Epidermal melanocyte (primary cell): Measurements from ENCODE around the gene TCTN3.
"Not testable (repeated sequence)": the region's sequence is repeated elsewhere in the genome, so short reads cannot be mapped to it uniquely, and the experiment has no call there.

Source experiments
- DNase-seq: peaks from one replicate; pipeline ENCODE4 v3.0.0; 2011; ENCODE audit warnings: low spot score; ENCODE audit not compliant: insufficient read length

The TCTN3 gene, protein sequence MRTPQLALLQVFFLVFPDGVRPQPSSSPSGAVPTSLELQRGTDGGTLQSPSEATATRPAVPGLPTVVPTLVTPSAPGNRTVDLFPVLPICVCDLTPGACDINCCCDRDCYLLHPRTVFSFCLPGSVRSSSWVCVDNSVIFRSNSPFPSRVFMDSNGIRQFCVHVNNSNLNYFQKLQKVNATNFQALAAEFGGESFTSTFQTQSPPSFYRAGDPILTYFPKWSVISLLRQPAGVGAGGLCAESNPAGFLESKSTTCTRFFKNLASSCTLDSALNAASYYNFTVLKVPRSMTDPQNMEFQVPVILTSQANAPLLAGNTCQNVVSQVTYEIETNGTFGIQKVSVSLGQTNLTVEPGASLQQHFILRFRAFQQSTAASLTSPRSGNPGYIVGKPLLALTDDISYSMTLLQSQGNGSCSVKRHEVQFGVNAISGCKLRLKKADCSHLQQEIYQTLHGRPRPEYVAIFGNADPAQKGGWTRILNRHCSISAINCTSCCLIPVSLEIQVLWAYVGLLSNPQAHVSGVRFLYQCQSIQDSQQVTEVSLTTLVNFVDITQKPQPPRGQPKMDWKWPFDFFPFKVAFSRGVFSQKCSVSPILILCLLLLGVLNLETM

DNA sequence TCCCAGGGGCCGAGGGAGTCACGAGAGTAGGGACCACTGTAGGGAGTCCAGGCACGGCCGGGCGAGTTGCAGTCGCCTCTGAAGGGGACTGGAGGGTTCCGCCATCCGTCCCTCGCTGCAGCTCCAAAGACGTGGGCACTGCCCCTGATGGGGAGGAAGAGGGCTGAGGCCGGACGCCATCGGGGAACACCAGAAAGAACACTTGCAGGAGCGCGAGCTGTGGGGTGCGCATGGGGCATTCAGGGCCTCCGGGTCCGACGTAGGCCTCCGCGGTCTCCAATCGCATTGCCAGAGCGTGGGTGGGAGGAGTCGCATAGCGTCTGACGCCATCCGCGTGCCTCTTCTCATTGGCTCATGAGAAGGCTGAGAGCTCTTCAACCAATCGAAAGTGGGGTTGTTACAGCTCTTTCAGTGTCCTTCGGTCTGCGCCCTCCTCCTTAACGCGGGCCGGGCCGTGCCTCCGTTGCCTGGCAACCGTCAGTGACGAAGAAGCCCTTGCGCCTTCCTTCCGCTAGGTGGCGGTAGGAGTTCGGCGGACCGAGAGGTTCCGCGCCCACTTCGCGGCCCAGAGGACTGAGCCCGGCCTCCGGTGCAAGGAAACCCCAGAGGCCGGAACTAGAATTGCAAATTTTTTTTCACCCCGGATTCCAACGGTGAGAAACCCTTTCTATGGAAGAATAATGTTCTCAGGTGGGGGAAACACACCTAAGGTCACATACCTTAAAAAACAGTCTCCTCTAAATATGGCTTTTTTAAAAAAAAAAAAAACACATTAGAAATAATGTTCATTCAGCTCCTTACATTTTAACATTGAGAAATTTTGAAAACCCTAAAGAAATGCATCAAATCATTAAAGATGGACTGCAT, at the start of gene TCTN3:
Gene TCTN3 (minus strand): TSS at position 260 of the 867 bp plus-strand sequence. CDS start 28 bp downstream, at position 232.
- DNase-seq: peak; percentile 95

DNA sequence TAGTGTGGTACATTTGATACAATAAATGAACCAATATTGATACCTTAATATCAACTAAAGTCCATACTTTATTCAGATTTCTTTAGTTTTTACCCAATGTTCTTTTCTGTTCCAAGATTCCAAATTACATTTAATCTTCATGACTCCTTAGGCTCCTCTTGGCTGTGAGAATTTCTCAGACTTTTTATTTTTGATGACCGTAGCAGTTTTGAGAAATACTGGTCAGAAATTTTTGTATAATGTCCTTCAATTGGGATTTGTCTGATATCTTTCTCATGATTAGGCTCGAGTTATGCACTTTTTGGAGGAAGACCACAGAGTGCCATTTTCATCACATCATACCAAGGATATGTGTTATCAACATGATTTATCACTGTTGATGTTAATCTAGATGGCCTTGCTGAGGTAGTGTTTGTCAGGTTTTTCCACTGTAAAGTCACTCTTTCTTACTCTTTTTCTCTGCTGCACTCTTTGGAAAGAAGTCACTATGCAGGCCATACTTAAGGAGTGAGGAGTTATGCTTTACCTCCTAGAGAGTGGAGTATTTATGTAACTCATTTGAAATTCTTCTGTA, 49.3 kb upstream of the TCTN3 start:
- no peak for DNase-seq

DNA sequence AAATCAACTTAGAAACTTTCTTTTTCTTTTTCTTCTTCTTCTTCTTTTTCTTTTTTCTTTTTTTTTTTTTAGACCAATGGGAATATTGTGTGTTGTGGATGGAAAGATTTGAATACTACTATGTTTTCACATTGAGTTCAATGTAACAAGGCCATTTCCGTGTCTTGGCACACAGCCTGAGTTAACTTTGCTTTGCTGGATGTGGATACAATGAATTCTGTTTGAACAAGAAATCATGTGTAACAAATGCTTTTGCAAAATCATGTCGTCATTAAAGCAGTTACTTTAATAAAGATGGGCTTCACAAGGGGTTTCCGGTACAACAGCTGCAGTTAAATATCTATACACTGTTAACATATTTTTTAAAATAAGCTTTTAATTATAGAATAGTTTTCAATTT, 48.8 kb upstream of the TCTN3 start:
- no peak for DNase-seq

DNA sequence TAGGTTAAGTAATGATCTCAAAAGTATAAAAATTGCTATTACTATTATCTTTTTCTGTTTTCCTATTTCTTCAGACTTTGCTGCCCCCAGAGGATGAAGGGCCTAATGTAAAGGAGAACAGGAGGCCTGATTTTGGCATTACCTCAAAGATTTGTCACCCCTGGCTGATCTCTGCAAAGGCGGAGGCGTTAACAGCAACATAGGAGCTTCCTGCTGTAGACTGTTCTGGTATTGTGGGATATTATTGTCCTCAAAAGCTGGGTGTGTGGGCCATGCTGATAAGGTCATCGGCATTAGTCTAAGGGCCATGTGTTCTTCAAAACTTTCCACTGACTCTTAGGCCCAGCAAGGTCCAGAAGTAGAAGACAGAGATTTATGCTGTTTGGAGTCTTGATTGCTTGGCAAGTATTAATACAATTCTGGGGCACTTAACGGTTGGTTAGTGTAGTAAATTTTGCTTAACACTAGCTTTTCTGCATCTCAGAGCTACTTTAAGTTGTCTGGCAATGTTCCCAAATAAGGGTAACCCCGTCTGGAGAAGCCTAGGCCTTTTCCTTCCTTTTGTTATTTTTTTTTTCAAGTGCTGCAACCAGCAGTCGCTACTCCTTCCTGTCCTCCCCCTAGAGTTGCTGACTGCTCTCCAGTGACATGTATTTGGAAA, 48.2 kb upstream of the TCTN3 start:
- DNase-seq: no peak

DNA sequence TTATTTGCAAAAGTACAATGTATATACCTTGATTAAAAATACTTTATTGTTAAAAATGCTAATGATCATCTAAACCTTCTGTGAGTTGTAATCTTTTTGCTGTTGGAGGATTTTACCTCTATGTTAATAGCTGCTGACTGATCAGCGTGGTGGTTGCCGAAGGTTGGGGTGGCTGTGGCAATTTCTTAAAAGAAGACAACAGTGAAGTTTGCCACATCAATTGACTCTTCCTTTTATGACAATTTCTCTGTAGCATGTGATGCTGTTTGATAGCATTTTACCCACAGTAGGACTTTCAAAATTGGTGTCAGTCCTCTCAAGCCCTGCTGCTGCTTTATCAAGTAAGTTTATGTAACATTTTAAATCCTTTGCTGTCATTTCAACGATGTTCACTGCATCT, 45.3 kb upstream of the TCTN3 start:
- DNase-seq: no peak

DNA sequence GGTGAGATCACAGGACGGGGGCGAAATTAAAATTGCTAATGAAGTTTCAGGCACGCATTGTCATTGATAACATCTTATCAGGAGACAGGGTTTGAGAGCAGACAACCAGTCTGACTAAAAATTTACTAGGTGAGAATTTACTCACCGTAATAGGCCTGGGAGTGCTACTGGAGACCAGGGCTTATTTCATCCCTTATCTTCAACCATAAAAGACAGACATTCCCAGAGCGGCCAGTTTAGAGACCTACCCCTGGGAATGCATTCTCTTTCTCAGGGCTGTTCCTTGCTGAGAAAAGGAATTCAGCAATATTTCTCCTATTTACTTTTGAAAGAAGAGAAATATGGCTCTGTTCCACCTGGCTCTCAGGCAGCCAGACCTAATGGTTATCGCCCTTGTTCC, 39.2 kb upstream of the TCTN3 start:
- DNase-seq: not testable (repeated sequence)

DNA sequence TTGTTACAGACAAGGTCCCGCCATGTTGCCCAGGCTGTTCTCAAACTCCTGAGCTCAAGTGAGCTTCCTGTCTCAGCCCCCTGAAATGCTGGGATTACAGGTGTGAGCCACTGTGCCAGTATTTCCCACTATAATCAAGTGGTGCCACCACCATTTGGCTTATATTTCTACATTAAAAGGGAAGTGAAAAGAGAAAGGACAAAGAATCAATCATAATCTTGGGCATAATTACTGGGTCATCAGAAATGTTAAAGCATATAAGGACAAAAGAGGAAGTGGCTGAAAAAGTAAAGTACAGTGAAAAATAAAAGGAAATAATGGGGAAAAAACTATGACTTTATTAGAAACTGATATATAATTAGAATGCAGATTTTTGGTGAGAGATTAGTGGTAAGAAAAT, 36.5 kb upstream of the TCTN3 start:
- DNase-seq: no peak

DNA sequence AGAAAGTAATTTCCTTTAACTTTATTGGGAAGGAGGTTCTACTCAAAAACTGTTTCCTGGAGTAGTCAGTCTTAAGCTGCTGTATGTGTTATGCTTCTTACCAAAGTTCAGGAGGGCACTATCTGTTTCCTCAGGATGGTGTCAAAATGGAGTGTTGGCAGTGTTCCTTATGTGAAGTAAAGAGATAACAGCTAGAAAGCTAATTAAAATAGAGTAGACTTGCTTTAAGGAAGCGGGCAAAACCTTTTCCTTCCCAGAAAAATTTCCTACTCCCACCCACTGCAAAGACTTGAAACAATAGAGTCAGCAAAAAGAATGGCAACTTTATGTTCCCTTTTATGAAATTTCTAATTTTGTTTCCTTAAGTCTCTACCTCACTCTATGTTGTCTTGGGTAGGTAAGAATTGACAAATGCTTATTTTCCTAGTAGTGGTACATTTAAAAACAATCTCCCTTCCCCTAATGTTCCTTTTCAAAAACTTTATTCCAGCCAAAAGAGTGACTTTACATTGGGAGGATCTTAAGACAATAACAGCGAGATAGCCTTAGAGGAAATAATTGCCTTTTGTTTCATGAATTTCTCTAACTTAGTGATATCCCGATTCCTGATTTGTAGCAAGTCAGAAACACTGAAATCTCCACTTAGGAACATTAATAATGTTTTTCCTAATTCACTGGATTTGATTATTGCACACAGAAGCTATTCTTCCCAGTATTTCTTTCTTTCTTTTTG, 35.8 kb upstream of the TCTN3 start:
- DNase-seq: no peak

DNA sequence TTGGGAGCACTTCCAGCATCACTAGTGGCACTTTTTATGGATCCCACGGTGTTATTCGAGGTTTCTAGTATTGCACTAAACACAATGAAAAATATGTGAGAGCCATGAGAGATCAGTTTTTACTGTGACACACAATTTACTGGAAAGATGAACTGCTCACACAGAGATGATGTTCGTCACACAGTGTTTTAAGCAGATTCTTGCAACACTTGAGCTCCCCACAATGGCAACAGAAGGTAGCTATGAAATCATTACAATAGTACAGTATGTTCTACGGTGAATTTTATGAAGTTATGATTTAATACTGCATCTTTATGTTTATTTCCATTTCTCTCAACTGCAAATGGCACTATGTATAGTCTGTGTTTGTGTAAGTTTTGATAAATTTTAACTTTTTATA, 34.8 kb upstream of the TCTN3 start:
- no peak for DNase-seq

DNA sequence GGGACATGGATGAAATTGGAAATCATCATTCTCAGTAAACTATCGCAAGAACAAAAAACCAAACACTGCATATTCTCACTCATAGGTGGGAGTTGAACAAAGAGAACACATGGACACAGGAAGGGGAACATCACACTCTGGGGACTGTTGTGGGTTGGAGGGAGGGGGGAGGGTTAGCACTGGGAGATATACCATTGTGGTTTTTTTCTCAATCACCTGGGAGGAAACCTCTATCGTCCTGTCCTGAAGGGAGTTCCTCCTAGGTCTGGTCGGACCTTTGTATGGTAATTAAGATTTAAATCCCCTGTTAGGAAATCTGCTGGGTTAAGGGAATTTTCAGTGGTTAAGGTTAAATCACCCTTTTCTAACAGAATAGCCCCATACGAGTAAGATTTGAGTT, 28.8 kb upstream of the TCTN3 start:
- not testable (repeated sequence) for DNase-seq

DNA sequence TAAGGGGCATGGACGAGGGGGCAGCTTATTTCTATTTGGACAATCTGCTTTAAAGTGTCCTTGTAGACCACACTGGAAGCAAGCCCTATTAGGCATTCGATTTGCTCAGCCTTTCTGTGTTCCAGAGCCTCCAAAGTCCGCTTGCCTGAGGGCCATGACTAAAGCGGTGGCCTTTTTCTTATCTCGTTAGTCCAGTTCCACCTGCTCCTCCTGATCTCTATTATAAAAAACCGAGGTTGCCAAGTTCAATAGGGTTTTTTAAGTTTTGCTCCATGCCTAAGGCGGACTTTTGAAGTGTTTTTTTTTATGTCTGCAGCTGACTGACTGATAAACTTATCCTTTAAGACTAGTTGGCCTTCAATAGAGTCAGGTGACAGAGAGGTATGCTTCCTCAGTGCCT, 27.0 kb upstream of the TCTN3 start:
- DNase-seq: not testable (repeated sequence)

DNA sequence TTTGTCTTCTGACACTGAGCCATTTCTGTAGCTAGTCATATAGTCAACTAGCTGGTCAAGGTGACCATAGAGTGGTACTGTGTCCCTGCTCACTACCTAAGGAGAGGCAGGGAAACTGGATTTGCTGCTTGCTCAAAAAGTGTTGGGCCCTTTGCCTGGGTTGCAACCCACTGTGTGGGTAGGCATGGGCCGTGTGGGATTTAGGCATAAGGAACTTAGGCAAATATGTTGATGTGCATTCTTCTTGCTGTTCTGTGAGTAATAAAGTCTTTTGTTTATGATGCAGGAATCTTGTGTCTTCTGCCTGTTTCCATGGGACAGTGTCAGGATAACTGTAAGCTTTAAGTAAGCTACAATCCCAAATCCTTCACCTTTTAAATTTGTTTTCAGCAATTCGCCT, 23.1 kb upstream of the TCTN3 start:
- DNase-seq: no peak

DNA sequence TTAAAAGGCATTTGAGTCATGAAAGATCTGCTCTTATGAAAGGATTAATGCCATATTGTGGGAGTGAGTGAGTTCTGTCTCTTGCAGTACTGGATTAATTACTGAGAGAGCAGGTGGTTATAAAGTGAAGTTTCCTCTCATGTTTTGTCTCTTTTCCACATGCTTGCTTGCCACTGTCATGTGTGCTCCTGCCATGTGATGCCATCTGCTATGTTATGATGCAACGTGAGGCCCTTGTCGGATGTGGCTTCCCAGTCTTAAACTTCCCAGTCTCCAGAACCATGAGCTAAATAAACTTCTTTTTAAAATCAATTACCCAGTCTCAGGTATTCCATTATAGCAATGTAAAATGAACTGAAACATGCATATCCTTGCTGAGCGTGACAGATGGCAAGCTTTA, 22.7 kb upstream of the TCTN3 start:
- DNase-seq: no peak

DNA sequence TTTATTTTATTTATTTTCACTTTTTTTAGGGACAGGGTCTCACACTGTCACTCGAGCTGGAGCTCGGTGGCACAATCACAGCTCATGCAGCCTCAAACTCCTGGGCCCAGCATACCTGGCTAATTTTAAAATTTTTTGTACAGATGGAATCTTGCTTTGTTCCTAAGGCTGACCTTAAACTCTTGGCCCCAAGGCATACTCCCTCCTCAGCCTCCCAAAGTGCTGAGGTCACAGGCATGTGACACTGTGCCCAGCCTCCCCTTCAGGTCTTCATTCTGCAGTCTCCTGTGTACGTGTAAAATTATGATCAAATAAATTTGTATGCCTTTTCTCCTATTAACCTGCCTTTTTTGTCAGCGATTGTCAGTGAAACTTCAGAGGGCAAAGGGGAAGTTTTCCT, 17.8 kb upstream of the TCTN3 start:
- DNase-seq: no peak

DNA sequence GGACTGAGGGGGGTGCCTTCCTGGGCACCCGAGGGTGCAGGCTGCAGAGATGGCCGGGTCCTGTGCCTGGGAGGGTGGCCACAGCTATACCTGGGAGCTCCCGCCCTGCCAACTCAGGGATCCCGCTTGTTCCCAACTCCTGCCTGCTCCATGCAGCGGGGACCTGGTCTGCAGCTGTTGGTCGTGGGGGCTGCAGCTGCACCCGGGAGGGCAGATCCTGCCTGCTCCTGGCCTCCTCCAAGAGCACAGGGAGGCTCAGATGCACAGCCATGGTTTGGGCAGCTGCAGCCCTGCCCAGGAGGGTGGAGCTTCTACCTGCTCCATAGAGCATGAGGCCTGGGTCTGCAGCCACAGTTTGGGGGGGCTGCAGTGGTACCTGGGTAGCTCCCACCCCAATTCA, 13.3 kb upstream of the TCTN3 start:
- no peak for DNase-seq

DNA sequence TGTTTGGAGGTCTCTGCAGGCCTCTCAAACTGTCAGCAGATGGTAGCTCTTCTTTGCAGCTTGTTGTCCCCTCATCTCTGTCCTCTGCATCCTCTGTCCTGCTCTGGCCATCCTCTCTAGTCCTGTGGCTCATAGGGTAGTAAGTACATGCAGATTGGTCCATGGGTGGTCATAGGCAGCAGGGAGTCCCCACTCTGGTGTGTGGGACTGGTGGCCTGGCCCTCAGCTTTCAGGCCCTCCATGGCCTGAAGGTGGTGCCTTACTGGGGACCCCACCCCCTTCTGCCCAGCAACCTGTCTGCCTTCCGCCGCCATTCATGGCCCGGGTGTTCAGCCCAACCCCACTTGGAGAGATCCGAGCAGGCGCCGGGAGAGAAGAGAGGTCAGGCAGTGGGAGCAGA, 12.8 kb upstream of the TCTN3 start:
- DNase-seq: no peak

DNA sequence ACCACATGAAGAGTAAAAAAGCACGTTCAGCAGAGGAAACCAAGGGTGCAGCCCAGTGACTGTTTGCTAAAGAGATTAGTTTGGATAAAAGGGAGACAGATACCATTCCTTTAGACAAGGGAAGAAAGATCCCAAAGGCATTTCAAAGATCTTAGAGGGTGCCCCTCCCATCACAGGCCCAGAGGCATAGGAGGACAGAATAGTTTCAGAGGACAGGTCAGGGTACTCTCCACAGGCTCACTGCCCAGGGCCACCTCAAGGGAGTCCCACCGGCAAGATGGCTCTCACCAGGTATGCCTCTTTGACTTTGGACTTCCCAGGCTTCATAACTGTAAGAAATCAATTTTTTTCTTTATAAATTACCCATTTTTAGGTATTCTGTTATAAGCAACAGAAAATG, 4.7 kb upstream of the TCTN3 start:
- no peak for DNase-seq

DNA sequence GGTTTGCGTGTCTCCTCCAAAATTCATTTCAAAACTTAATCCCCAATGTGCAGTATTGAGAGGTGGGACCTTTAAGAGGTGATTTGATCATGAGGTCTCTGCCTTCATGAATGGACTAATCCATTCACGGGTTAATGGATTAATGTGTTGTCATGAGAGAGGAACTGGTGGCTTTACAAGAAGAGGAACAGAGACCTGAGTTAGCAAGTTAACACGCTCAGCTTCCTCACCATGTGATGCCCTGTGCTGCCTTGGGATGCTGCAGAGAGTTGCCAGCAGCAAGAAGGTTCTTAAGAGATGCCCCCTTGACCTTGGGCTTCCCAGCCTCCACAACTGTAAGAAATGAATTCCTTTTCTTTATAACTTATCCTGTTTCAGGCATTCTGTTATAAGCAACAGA, 3.7 kb upstream of the TCTN3 start:
- no peak for DNase-seq

DNA sequence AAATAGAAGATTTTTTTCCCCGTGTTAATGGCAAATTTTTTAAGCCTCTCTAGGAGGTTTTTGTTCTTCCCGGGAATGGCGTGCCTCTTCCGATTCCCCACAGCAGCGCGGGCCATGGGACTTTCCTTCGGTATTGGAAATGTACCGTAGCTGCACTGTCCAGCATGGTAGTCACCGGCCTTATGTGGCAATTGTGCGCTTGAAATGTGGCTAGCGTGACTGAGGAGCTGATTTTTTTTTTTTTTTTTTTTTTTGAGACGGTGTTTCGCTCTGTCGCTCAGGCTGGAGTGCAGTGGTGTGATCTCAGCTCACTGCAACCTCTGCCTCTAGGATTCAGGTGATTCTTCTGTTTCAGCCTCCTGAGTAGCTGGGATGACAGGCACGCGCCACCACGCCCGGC, 938 bp upstream of the TCTN3 start:
- no peak for DNase-seq

DNA sequence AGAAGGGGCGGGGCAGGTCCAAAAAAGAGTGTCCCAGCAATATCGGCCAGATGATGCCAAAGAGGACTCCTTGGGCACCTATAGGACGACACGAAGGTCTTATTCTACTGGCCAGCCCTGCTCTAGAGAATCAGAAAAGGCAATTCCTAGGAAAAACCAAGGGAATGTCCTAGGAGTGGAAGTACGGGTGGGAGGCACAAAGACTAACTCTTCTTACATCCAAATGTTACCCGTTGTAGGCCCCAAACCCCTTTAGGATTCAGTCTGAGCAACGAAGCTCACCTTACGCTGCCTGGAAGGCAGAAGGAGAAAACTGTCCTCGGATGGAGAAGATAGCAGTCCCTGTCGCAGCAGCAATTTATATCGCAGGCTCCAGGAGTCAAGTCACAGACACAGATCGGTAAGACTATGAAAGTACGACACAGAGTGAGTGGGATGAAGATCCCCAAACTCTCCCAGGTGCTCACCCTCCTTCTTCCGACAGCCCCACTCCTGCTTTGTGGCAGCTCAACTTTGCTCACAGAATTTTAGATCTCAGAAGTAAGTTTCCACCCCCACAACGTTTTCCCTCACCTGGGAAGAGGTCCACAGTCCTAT, 558 bp downstream of the TCTN3 start:
- DNase-seq: no peak
